ENCODE data around the gene MED13L. TPM values are rescaled to one million over a fixed set of nuclear protein-coding genes. Genes with fewer than 3 reads are reported as not detected.

MED13L gene
- total and polyA plus RNA-seq, 2 of the 8 experiments (the other 6 are each of a cell fraction or from before 2014, with no cell fraction given) = 15.9 to 51.7 TPM

GRCh38 chr12:116159593-116160200 lies 117.8 kb downstream of the MED13L start:
- Histone ChIP-seq H3K79me2 (ENCODE audit: control insufficient read depth in 1 of 2, insufficient read depth in 2 of 2, low read length in 2 of 2) (peaks cover 13 to 92% of the 10 kb centered on the region in 2 experiments; a peak in 3 of 4 replicates), H3K27me3 (replicated peaks in 1 of 4; ENCODE audit: control insufficient read depth in 3 of 4, extremely low read depth in 1 of 4, insufficient read depth in 3 of 4, low read length in 3 of 4) (no peaks in the 10 kb centered on the region), H4K91ac (replicated peaks; ENCODE audit: insufficient read length, low read length) (no peak overlapping the region), H3K56ac (replicated peaks; ENCODE audit: insufficient read length, low read depth, low read length) (no peak overlapping the region), H3K36me3 (ENCODE audit: control insufficient read depth in 2 of 4, insufficient read depth in 4 of 4, low read length in 3 of 4) (no peaks in the 10 kb centered on the region), H2BK5ac (ENCODE audit: low read depth, low read length) (no peak overlapping the region), H2BK12ac (ENCODE audit: low read depth, low read length) (no peak overlapping the region), H2BK15ac (ENCODE audit: low read length) (no peak overlapping the region), H3K18ac (ENCODE audit: extremely low read depth, low read length) (no peak overlapping the region), H2AK5ac (ENCODE audit: low read depth, low read length) (no peak overlapping the region), H3K4me3 (ENCODE audit: extremely low read depth in 1 of 4, insufficient read depth in 2 of 4, low read depth in 3 of 4, low read length in 4 of 4) (no peak overlapping the region), H2BK20ac (ENCODE audit: low read length) (no peak overlapping the region), H3K79me1 (ENCODE audit: low read depth, low read length) (peaks cover 6% of the 10 kb centered on the region; the same call in 1 of the 2 replicates), H2AFZ (ENCODE audit: low read length) (no peak overlapping the region), H4K8ac (ENCODE audit: extremely low read depth, insufficient read depth, low read length) (no peak overlapping the region), H3K9me3 (ENCODE audit: insufficient read depth in 2 of 2, low read depth in 1 of 2, low read length in 1 of 2) (no peaks in the 10 kb centered on the region), H4K20me1 (replicated peaks in 1 of 2; ENCODE audit: control insufficient read depth in 1 of 2, insufficient read depth in 2 of 2, low read length in 2 of 2) (peaks cover 0 to 2% of the 10 kb centered on the region in 2 experiments), H3K9ac (replicated peaks in 1 of 4; ENCODE audit: extremely low read depth in 1 of 4, low read depth in 3 of 4, low read length in 3 of 4) (no peak overlapping the region), H3K23ac (ENCODE audit: insufficient read length) (no peak overlapping the region), H3K14ac (ENCODE audit: insufficient read length) (no peak overlapping the region), H3K23me2 (ENCODE audit: low read depth, low read length) (no peaks in the 10 kb centered on the region), H3K4ac (replicated peaks; ENCODE audit: insufficient read length, low read depth, low read length) (no peak overlapping the region), H2BK120ac (replicated peaks; ENCODE audit: low read depth, low read length) (no peak overlapping the region), H3K27ac (ENCODE audit: low read depth, low read length) (no peak overlapping the region), H4K5ac (ENCODE audit: insufficient read length, low read depth, low read length) (no peak overlapping the region), H3K4me1 (replicated peaks in 1 of 4; ENCODE audit: control insufficient read depth in 3 of 4, insufficient read depth in 4 of 4, low read length in 3 of 4) (peaks cover 2 to 20% (median 11%) of the 10 kb centered on the region in 4 experiments; a peak in 6 of 7 replicates), H3K4me2 (ENCODE audit: insufficient read depth in 1 of 2, low read depth in 2 of 2, low read length in 2 of 2) (no peak overlapping the region)
- FAIRE-seq = no peak
- ChIA-PET POLR2A (ENCODE audit: partially characterized antibody) (no interaction called here), CTCF (ENCODE audit: partially characterized antibody) (no interaction called here)
- TF ChIP-seq E2F6 (IDR thresholded peaks at IDR 0.05) = no peak
- DNase-seq (ENCODE audit: low read depth in 1 of 2, low spot score in 2 of 2) = no peak
- WGBS, 2 experiments (ENCODE audit: extremely low coverage in 1 of 2, insufficient coverage in 1 of 2, insufficient read length in 1 of 2, insufficient replicate concordance in 2 of 2, low coverage in 1 of 2, low lambda C conversion rate in 2 of 2, missing lambda C conversion rate in 1 of 2) = 92% methylated on average over 2 of the region's 2 CpGs; no CpG with 5 or more reads in 1 of the 2 experiments
